CD4-positive, alpha-beta T cell treated with Interleukin-10 for 1 hour (primary cell): ENCODE results near the gene ZNF821.
"Not testable (repeated sequence)": the region's sequence is repeated elsewhere in the genome, so short reads cannot be mapped to it uniquely, and the experiment has no call there.

ENCODE experiments used
- DNase-seq: peaks from one replicate; pipeline ENCODE4 v3.0.0-alpha.2; 2020

Gene ZNF821

DNA sequence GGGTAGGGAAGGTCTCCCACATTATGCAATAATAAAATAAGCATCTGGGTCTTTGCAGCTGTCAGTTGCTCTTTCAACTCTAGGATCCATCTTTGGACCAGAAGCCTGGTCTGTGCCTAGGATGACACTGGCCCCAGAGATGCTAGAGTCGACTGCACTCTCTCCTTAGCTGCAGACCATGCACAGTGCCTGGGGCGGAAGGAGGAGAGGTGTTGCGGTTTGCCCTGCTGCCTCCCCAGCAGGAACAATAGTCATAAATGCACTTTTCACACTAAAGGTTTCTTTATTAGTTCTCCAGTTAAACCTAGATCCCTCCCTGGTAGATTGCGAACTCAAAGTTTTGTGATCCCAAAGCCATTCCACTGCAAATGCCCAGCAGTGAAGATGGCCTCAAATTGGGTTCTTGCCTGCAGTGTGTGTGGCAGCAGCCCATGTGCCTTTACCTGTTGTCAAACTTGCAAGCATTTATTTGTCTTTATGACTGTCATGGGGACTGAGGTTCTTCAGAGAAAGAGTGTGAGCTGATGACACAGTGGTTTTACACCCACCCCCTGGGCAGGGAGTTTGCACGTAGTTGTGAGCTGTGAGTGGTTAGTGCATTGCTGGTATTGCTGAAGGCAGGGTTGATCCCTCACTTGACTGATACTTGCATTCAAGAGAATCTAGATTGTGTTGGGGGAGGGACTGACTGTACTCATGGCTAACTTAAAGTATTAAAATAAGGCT is 27.9 kb downstream of the ZNF821 start:
- peak; percentile 42 for DNase-seq

DNA sequence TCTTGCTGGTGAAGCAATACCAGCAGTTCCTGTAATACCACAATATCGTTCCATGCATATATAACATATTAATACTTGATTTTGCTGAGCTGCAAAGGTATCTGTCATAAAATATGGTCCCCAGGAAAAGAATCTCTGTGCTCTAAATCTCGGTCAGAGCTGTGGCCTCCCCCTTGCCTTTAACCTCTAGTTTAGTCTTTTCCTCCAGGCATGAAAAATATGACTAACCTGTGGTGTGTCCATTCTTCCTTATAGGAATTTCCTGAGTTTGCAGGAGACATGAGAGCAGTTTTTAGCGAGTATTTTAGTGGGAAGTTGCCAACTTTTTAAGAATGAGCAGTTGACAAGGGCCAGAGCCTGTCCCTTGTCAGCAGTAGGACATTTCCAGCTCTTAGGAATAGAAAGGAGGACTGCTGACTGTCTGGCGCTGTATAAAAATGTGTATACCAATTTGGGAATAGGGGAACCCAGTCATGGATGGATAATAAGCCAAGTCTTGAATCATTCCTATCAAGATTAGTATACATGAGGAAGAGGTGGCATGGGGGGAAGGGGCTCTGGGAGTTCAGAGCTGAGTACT is 29.5 kb downstream of the ZNF821 start:
- DNase-seq, result no peak

DNA sequence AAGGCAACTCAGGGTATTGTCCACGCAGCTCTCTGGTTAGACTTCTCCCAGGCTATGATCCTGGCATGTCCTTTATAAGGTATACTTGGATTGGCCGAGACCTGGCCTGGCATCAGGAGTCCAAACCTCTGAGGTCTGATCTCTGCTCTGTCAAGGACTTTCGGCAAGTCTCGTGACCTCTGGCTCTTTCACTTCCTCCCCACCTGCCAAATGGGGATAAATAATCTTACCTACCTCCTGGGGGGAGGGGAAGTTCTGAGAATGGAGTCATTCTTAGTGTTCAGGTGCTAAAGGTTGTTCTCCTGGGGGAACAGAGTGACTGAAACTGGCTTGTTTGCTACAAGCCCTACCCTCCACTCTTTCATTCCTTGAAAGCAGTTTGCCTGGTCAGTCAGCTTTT is 30.6 kb downstream of the ZNF821 start:
- DNase-seq, result no peak

DNA sequence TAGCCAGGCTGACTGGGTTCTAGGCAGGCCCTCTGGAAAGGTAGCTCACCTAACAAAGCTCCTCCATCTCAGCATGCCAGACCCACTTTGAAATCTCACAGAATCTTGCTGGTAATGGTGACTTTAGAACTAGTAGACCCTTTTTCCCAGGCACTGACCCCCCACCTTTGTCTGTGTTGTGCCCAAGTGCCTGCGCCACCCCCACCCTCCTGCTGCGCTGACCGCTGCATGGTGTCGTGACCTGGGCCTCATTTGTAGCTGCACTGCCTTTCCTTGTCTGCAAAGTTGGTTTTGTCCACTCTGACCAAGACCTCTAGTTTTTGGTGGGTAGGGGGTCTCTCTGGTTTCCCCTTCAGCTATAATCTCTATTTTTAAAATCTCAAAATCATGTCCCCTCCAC is 31.4 kb downstream of the ZNF821 start:
- no peak for DNase-seq

DNA sequence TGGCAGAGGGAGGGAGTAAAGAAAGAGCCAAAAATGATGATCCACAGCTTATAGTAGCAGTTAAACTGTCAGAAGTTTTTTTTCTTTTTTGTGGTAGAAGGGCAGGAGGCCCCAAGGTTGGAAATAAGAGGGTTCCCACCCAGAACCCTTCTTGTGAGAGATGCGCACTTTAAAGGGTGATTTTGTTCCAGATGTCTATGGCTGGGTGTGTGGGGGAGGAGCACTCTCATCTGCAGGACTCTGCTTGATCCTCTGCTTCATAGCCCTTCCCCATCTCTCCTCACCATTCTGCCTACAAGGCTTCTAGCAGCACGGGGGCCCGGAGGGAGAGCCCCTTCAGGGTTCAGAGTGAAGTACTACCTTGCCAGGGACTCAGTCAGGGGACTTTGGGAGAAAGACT is 31.8 kb downstream of the ZNF821 start:
- no peak for DNase-seq

DNA sequence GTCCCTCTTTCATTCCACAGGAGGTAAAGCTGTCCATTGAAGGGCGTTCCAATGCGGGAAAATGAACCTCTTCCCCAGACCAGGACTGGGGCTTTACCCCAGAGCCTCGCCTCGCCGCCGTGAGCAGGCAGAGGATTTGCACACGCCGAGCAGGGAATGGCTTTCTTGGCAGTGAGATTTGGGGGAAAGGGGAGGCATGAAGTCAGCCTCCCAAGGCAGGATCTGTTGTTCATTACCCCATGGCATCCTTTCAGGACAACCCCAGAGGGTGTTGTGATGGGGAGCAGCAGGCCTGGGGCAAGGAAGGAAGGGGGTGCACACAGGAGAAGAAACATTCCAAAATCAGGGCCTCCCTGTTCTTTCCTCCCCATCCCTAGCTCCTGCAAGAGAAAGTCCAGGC is 32.2 kb downstream of the ZNF821 start:
- no peak for DNase-seq

DNA sequence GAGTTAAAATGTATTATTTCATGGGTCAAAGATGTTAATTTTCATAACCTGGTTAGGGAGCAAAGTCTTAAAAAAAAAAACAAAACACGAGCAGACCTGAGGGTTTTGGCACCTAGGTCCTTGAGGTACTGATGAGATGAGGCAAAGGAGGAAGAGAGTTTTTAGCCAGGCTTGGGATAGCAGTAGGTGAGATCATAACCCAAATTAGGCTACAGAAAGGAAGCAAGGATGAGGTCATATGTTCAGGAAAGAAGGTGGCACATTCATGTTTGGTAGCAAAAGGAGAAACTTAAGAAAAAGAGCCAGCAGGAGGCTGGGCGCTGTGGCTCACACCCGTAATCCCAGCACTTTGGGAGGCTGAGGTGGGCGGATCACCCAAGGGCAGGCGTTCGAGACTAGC is 35.4 kb downstream of the ZNF821 start:
- DNase-seq, result no peak

DNA sequence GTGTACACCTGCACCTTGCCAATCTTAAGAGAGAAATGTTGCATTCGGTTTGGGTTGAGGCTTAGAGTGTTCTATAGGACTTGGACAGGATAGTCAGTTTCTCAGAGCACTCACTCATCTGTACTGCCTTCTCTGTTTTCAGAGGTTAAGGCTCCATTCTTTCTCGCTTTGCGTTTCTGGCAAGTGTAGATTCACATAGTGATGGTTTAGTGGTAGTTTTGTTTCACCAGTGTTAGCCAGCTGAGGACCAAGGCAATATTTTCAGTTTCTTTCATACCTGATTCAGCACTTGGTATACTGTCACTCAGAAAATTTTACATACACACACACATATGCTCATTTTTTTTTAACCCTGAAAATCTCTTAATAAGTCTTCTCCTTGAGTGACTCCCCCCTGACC is 36.9 kb downstream of the ZNF821 start:
- DNase-seq, result no peak

DNA sequence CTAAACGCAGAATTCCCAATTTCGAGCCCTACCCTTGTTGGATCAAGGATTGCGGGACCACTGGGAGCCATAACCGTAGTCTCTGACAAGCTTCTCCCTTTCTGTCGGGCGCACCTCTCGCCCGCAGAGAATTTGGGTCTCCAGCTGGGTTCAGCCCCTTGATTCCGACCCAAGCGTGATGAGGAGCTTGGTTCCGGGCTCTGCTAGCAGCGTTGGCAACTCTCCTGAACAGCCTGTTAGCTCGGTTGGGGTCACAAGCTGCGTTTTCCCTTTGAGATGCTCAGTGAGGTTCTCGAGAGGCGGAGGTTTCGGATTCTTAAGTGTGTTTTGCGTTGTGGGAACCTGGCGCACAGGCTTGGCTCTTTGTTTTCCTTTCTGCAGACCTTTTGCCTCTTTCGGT is 37.6 kb downstream of the ZNF821 start:
- DNase-seq, result peak; percentile 21

DNA sequence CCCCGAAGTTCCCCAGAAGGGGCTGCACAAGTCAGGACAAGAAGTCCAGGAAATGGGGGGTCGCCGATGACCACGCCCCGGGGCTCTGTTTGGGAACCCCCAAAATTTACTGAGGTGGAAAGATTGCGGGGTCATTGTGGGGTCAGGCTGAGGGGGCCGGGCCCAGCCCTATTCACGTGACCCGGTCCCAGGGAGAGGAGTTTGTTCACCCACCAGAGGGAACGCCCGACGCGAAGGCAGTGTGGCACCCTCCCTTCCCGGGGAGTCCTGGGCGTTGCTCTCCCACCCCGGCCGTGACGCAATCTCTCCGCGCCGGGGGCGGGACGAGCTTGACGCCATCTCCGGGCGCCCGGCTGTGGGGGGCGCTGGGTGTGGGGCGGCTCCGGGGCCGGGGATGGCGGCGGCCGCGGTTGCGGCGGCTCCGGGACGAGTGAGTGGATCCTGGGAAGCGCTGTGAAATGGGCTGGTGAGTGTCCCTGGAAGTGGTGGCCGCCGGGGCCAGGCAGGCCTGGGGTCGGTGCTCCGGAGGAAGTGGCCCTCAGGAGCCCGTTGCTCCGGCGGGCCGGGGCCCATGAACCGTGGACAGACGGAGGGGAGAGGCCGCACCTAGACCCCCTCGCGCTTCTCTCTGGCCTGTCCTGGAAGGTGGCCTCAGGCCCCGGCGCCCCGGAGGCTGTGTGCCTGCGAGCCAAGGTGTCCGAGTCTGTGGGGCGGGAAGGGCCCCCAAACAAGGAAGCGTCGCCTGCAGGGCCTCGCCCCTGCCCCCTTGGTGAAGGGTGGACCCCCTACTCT is 38.1 kb downstream of the ZNF821 start, which contains the start of gene ATXN1L:
ATXN1L (plus strand) TSS at position 338 of the 792 bp plus-strand sequence. CDS start 3,765 bp downstream, outside the sequence.
- peak; percentile 95 for DNase-seq

DNA sequence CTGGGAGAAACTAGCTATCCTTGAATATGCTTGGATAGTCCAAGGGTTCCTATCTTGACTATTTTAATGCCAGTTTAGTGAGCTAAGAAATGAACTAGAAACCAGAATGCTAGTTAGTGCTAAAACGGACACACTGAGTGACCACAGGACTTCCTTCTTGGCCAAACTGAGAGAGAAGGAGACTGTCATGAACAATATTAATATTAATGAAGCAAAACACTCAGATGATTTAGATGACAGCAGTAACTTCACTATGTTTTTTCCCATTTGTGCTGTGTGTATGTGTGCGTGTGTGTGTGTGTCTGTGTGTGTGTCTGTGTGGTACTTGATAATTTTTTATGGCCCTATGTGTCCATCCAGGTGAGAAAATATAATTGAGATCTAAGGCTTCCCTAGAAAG is 40.4 kb downstream of the ZNF821 start:
- no peak for DNase-seq

DNA sequence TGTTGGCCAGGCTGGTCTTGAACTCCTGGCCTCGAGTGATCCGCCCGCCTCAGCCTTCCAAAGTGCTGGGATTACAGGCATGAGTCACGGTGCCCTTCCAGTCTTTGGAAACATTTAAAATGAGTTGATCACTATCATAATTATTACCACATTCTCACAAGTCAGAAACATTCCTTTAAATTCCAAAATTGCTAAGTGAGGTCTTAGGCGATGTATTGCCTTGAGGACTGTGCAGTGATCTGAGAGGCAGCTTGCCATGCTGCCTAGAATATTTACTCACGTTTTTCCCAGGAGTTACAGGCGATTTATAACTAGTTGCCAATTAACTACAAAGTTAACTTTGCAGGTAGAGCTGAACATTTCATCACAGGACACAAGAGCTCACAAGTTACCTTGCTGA is 43.9 kb downstream of the ZNF821 start:
- DNase-seq, result no peak

DNA sequence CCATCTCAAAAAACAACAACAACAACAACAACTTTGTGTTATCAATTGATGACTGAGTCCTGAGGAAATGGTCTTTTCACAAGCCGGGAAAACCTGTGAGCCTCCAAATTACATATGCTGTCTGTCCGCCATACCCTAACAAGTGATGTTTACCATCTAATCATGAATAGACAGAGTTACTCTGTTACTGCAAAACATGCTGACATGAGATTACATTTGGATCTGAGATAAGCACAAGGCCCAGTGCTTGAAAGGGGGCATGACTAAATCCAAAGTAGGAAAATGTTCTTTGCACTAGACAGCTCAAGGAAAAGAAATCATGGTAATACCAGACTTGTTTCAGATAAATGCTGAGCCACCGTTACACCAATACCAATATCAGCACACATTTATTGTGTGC is 46.8 kb downstream of the ZNF821 start:
- DNase-seq, result no peak

DNA sequence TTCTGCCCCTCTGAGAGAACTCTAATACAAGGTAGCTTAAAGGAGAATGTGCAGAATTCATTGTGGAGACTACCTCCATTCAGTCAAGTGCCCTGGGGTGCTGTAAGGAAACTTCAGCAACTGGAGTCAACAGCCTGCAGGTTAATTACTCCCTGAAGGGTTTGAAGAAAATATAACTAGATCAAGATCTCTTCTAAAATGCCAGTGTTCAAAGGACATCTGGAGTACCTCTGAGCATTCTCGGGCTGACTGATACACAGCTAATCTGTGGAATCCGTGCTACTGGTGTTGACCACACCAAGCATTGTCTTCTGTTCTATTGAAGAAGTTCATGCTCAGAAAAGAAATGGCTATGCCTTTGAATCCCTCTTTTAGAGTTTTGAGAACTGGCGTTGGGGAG is 49.7 kb downstream of the ZNF821 start:
- DNase-seq, result no peak

DNA sequence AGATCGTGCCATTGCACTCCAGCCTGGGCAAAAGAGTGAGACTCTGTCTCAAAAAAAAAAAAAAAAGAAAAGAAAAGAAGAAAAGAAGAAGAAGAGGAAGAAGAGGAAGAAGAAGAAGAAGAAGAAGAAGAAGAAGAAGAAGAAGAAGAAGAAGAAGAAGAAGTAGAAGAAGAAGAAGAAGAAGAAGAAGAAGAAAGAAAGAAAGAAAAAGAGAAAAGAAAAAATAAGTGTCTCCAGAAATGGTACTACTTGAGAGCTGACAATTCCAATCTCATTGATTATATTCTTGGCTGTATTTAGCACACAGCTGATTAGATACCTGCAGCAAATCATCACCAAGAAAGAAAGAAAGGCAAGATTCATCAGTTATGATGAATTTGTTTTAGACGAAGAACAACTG is 51.9 kb downstream of the ZNF821 start:
- not testable (repeated sequence) for DNase-seq

DNA sequence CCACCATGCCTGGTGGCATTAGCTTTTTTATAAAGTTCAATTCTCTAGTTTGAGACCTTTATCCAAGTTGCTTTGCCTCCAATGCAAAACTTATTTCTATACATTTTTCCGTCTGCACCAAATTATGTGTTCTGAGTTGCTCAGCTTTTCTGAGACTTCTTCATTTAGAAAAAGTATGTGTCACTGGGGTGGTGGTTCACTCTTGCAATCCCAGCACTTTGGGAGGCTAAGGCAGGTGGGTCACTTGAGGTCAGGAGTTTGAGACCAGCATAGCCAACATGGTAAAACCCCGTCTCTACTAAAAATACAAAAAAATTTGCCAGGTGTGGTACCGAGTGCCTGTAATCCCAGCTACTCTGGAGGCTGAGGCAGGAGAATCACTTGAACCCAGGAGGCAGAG is 52.3 kb downstream of the ZNF821 start:
- DNase-seq, result not testable (repeated sequence)

DNA sequence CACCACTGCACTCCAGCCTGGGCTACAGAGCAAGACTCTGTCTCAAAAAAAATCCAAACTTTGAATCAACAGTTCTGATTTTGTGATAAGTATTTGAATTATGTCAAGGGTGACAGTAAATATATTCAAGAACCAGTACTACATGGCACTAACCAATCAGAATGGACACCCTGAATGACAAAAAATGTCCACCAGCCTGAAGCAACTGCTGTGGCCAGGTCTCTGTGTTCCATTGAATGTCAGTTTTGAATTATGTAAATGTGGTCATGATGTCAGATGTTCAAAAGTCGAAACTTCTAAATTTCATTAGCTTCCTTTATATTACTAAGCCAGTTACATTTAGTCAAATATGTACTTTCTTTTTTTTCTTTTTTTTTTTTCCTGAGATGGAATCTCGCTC is 53.6 kb downstream of the ZNF821 start:
- no peak for DNase-seq

DNA sequence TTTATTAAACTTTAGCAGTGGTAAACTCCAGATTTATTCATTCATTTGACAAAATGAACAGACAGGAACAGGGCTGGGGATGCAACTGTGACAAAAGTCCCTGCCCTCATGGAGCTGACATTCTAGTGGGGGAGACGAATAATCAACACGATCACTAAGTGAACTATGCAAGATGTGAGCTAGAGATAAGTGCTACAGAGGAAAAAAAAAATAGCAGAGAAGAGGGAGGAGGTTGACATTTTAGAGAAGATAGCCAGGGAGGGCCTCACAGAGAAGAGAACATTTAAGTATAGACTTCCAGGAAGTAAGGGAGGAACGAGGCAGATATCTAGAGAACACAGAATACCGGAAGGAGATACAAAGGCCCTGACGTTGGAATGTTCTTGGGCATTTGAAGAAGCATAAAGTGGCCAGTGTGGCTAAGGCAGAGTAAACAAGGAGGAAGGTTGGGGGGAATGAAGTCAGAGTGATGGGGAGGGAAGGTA is 57.4 kb downstream of the ZNF821 start:
- no peak for DNase-seq

DNA sequence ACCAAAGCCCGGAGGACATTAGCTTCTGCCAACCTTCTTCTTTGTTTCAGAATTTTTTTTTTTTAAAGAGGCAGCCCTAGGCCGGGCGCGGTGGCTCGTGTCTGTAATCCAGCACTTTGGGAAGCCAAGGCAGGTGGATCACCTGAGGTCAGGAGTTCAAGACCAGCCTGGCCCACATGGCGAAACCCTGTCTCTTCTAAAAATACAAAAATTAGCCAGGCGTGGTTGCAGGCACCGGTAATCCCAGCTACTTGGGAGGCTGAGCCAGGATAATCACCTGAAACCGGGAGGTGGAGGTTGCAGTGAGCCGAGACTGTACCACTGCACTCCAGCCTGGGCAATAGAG is 66.9 kb downstream of the ZNF821 start:
- not testable (repeated sequence) for DNase-seq

DNA sequence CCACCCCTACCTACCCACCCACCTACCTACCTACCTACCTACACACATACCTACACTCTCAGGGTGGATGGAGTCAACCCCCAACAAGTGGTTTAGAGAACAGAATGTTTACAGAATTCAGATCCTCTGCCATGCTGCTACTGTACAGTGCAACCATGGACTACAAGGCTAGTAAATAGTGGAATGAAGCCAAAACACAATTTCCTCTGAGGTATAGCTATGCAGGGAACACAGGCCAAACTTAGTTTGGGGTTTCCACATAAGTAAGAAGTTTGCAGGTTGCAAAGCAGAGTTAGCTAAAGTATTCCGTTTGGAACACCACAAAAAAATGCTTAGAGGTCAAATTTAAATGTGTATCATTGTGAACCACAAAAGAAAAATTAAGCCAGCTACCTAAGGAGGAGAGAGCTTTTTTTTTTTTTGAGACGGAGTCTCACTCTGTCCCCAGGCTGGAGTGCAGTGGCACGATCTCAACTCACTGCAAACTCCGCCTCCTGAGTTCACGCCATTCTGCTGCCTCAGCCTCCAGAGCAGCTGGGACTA is 72.7 kb downstream of the ZNF821 start:
- DNase-seq, result peak; percentile 30

DNA sequence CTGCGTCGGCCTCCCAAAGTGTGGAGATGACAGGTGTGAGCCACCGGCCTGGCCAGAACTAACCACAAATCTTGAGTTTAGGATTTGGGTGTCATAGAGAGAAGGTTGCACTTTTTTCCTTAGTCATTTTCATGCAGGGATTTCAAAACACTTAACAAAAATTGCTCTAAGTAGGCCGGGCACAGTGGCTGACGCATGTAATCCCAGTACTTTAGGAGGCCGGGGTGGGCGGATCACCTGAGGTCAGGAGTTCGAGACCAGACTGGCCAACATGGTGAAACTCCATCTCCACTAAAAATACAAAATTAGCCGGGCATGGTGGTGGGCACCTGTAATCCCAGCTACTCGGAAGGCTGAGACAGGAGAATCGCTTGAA is 73.8 kb downstream of the ZNF821 start:
- DNase-seq, result not testable (repeated sequence)
